ENCODE measurements around the gene NLRC4. TPM values are rescaled to one million over a fixed set of nuclear protein-coding genes. Genes with fewer than 3 reads are reported as not detected.
A peak's percentile ranks its signal among the peaks of the same experiment; 100 is the strongest.

Gene NLRC4
- total and polyA plus RNA-seq, 9 of the 15 experiments (the other 6 are each of a cell fraction or from before 2014, with no cell fraction given) = 0.03 to 0.18 (median 0.06) TPM; not detected in 2

DNA sequence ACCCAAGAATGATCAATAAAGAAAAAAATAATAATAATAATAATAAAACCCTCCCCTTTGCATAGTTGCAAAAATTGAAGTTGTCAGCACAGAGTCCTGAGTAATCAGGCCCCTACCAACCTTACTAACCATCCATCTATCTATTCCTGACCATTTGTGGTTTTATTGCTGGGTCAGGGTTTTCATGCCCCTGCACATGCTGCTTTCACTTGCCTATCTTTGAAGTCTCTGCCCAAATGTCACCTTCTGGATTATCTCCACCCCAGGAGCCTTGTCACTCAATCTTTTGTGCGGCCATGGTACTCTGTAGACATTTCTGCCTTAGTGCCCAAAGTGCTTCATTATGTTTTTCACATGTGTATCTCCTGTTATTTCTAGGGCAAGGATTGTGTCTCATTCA, 63.9 kb downstream of the NLRC4 start:
- 82% methylated on average over 1 of the region's 1 CpG for WGBS (ENCODE audit: insufficient coverage, low coverage, missing lambda C conversion rate)
- CTCF ChIA-PET (ENCODE audit: low intra/inter-chr PET ratio) = interaction anchor here (0.6 kb wide), 1 partner anchor 353 kb away, joined by 3 read pairs; no protein-coding TSS in a partner anchor
- no peak overlapping the region for H2AFZ ChIP-seq (ENCODE audit: low read depth, low read length)
- POLR2A ChIA-PET = no interaction called here
- H4K20me1 ChIP-seq (replicated peaks; ENCODE audit: control insufficient read depth, insufficient read depth, low read length) = no peaks in the 10 kb centered on the region
- no peak overlapping the region for H3K4me2 ChIP-seq (ENCODE audit: insufficient read depth, low read length)
- in situ Hi-C loops (cut with MboI) = no loop called here
- no peaks in the 10 kb centered on the region for H3K9me1 ChIP-seq (ENCODE audit: control insufficient read depth, insufficient read depth, low read length)
- no peak for TF ChIP-seq ZNF518B (CRISPR knock-in tag; IDR thresholded peaks at IDR 0.05)
- peak; percentile 45; the same call in 1 of the 2 replicates for TF ChIP-seq ZNF316 (IDR thresholded peaks at IDR 0.05)
- TF ChIP-seq ZNF445 (CRISPR knock-in tag; IDR thresholded peaks at IDR 0.05; ENCODE audit: low read depth) = no peak
- DNase-seq (ENCODE audit: extremely low read depth in 1 of 4, low spot score in 3 of 4) = no peak
- no peaks in the 10 kb centered on the region for H3K9me3 ChIP-seq (replicated peaks; ENCODE audit: control insufficient read depth, insufficient read depth, low read depth, low read length)
- FAIRE-seq = no peak
- no peak overlapping the region for H3K4me3 ChIP-seq
- intact Hi-C loops (cut with micrococcal nuclease) = no loop called here
- H3K27me3 ChIP-seq (ENCODE audit: control insufficient read depth in 2 of 2, insufficient read depth in 2 of 2, low read length in 2 of 2) = no peaks in the 10 kb centered on the region
- no peaks in the 10 kb centered on the region for H3K79me2 ChIP-seq (ENCODE audit: control insufficient read depth, insufficient read depth, low read length)
- H3K4me1 ChIP-seq (replicated peaks in 1 of 2; ENCODE audit: control insufficient read depth in 2 of 2, insufficient read depth in 2 of 2, low read length in 2 of 2) = no peaks in the 10 kb centered on the region
- no peak overlapping the region for H3K27ac ChIP-seq (ENCODE audit: extremely low read depth, low read depth, low read length)
- no TSS peak for BruUV-seq (replicated peaks)
- no peak overlapping the region for H3K9ac ChIP-seq (ENCODE audit: insufficient read depth in 1 of 2, low read depth in 2 of 2, low read length in 2 of 2)
- no peak for ATAC-seq
- peaks cover 60% of the 10 kb centered on the region for H3K36me3 ChIP-seq (ENCODE audit: control insufficient read depth, insufficient read depth, low read length)
